Heart left ventricle (tissue), 16 donors: ENCODE measurements around the gene ABLIM2. TPM values are rescaled to one million over a fixed set of nuclear protein-coding genes. Genes with fewer than 3 reads are reported as not detected.
A peak's percentile ranks its signal among the peaks of the same experiment; 100 is the strongest.

Experiments
- ATAC-seq, 4 donors: fragments of 200-7000 bp; cut with Tn5 transposase; one replicate each; pipeline ENCODE4 v1.9.1; 2020 to 2022; ENCODE audit warnings: moderate library complexity in 4 of 4, mild to moderate bottlenecking in 3 of 4, moderate number of reproducible peaks in 1 of 4
- DNase-seq, 5 donors: peaks; one replicate each; pipeline ENCODE4 v3.0.0-alpha.2; 2020
- H3K27ac ChIP-seq, 12 donors: fragments of 200-600 bp; sonication (generic) in 4 of 12; one replicate each; pipeline versions ENCODE4 v1.5.0 to v1.8.0; 2016 to 2022; ENCODE audit warnings: mild to moderate bottlenecking in 2 of 12
- H3K27me3 ChIP-seq, 9 donors: fragments of 200-600 bp; sonication (generic) in 2 of 9; one replicate each; pipeline versions ENCODE4 v1.5.1 to v1.8.0; 2016 to 2022; ENCODE audit warnings: mild to moderate bottlenecking in 3 of 9
- H3K36me3 ChIP-seq, 9 donors: fragments of 200-600 bp; sonication (generic) in 2 of 9; one replicate each; pipeline versions ENCODE4 v1.5.0 to v1.8.0; 2018 to 2022; ENCODE audit warnings: mild to moderate bottlenecking in 2 of 9
- H3K4me1 ChIP-seq, 12 donors: fragments of 200-600 bp; sonication (generic) in 4 of 12; one replicate each; pipeline versions ENCODE4 v1.5.0 to v1.8.0; 2016 to 2022; ENCODE audit warnings: mild to moderate bottlenecking in 3 of 12
- H3K4me3 ChIP-seq, 12 donors: fragments of 200-600 bp; sonication (generic) in 4 of 12; one replicate each; pipeline versions ENCODE4 v1.5.0 to v1.8.0; 2017 to 2022; ENCODE audit warnings: mild to moderate bottlenecking in 9 of 12, moderate library complexity in 4 of 12
- H3K9me3 ChIP-seq, 12 donors: fragments of 200-600 bp; sonication (generic) in 4 of 12; one replicate each; pipeline versions ENCODE4 v1.5.0 to v1.8.0; 2016 to 2022; ENCODE audit warnings: mild to moderate bottlenecking in 1 of 12
- CTCF ChIP-seq, 12 donors: fragments of 200-600 bp; sonication (generic) in 4 of 12; IDR thresholded peaks; one replicate each; pipeline versions ENCODE4 v1.5.0 to v1.8.0; 2018 to 2022; ENCODE audit warnings: antibody characterized with exemption in 12 of 12, mild to moderate bottlenecking in 5 of 12
- POLR2A ChIP-seq, 2 donors: fragments of 450-650 bp; IDR thresholded peaks; one replicate each; pipeline ENCODE4 v1.6.1; 2017; ENCODE audit warnings: antibody characterized with exemption in 2 of 2, mild to moderate bottlenecking in 2 of 2, moderate library complexity in 2 of 2
- WGBS, 4 donors: extraction: QIAGEN DNeasy Blood & Tissue Kit in 2 of 4; methylation state at CpG; one replicate each; pipeline versions ENCODE4 v1.1.5 to v1.1.7; 2013 to 2018; 5-methylcytosine and 5-hydroxymethylcytosine counted together
- intact Hi-C, 10 donors: fragments of 100-400 bp; cut with DNase I; formaldehyde crosslinking; loops; one replicate each; pipeline versions ENCODE4 v1.11.1 to v1.14.2; 2022
- polyA plus RNA-seq, 2 donors: library from polyadenylated mRNA; stranded (reverse); fragments of 200-250 nt; gene quantifications; one replicate each; pipeline ENCODE4 v1.2.3, GENCODE V29; 2013
- total RNA-seq, 9 donors: library from RNA; depleted of rRNA in 2 of 9; stranded (reverse); fragments of >200 nt in 2 of 9; fragmentation: NEBNext Ultra II Directional in 3 of 9; extraction: Animal tissue kit (Norgen Biotek cat#: 25700) in 3 of 9; gene quantifications; one replicate each; pipeline versions ENCODE4 v1.1.0 to v1.2.4, GENCODE V29; 2016 to 2023
- donor health status: ischemic (EF 13 %, LVEDD 7.1; RV severe dilation, severe dysfunction).
- donor health status: healthy with polysubstance abuse.
- donor health status: DM: no; HTN: yes; CAD: no.
- donor health status: DM: no; HTN: no; CAD: no.
- donor health status: ischemic (EF 25% LVEDD 6.9; RV normal size, moderate dysfunction).
- donor health status: ischemic (EF 25% LVEDD 5.7; RV mildly dilated, moderate dysfunction).
- donor health status: healthy.
- donor health status: DM: yes; HTN: yes; CAD: no.
- donor health status: ischemic (EF 35%, LVEDD 5.7; RV mildly dilated, moderate dysfunction).
- donor health status: nonischemic (EF 11% LVEDD 7.7; RV severe dilation, severe dysfunction).
- donor health status: DM: yes; HTN: yes; CAD: no.
- donor health status: PGD.
- donor health status: ischemic (EF 29% LVEDD 5.4; RV normal size, mild dysfunction).
- donor health status: nonischemic (EF 23%, LVEDD 6.1; RV moderate dilation, normal function).

ABLIM2 gene
- total and polyA plus RNA-seq, 11 donors, result 11.1 to 27.9 (median 18.4) TPM

- TF ChIP-seq POLR2A (IDR thresholded peaks at IDR 0.05), result no peak
- no peak for TF ChIP-seq CTCF (IDR thresholded peaks at IDR 0.05)
- ATAC-seq, result no peak
These were observed 162.7 kb downstream of the ABLIM2 start for GRCh38 chr4:7995866-7996265.

GRCh38 chr4:7995135-7995534, 163.5 kb downstream of the ABLIM2 start:
- TF ChIP-seq POLR2A (IDR thresholded peaks at IDR 0.05) (no peak), CTCF (IDR thresholded peaks at IDR 0.05) (no peak)
- no peak overlapping the region for H3K27ac ChIP-seq
- DNase-seq, result peak in 1 of 5 donors; percentile 41
- H3K4me1 ChIP-seq, result no peaks in the 10 kb centered on the region
- H3K4me3 ChIP-seq, result no peak overlapping the region
- no peak for ATAC-seq
- intact Hi-C loops, result no loop called here
- WGBS, 4 donors, result 82 to 98% (median 91%) methylated on average over 5 to 7 of the region's 7 CpGs
- H3K36me3 ChIP-seq, result peaks cover 0 to 3% (median 0%) of the 10 kb centered on the region in 9 donors
- H3K9me3 ChIP-seq, result peaks cover 0 to 6% (median 0%) of the 10 kb centered on the region in 12 donors
- no peaks in the 10 kb centered on the region for H3K27me3 ChIP-seq

More at GRCh38 chr4:7995866-7996265, 162.7 kb downstream of the ABLIM2 start:
- Histone ChIP-seq H3K36me3 (no peaks in the 10 kb centered on the region), H3K27ac (no peak overlapping the region), H3K9me3 (peaks cover 0 to 6% (median 0%) of the 10 kb centered on the region in 12 donors), H3K4me3 (no peak overlapping the region), H3K4me1 (no peaks in the 10 kb centered on the region), H3K27me3 (no peaks in the 10 kb centered on the region)
- intact Hi-C loops, result no loop called here
- peak in 1 of 5 donors; percentile 30 for DNase-seq
- WGBS, 4 donors, result 90 to 95% (median 93%) methylated on average over 4 to 6 of the region's 6 CpGs

GRCh38 chr4:7993671-7994070, 164.9 kb downstream of the ABLIM2 start:
- peak in 1 of 5 donors; percentile 52 for DNase-seq
- Histone ChIP-seq H3K27ac (no peak overlapping the region), H3K27me3 (no peaks in the 10 kb centered on the region), H3K4me3 (no peak overlapping the region), H3K36me3 (peaks cover 0 to 3% (median 0%) of the 10 kb centered on the region in 9 donors), H3K9me3 (peaks cover 0 to 13% (median 0%) of the 10 kb centered on the region in 12 donors), H3K4me1 (no peaks in the 10 kb centered on the region)
- WGBS, 4 donors, result 81 to 93% (median 86%) methylated on average over 6 of the region's 6 CpGs
- TF ChIP-seq CTCF (IDR thresholded peaks at IDR 0.05) (no peak), POLR2A (IDR thresholded peaks at IDR 0.05) (no peak)
- ATAC-seq, result no peak
- intact Hi-C loops, result no loop called here

GRCh38 chr4:7992846-7993245, 165.8 kb downstream of the ABLIM2 start:
- peak in 1 of 5 donors; percentile 33 for DNase-seq
- H3K27ac ChIP-seq, result no peak overlapping the region
- no peak overlapping the region for H3K4me3 ChIP-seq
- peaks cover 0 to 13% (median 0%) of the 10 kb centered on the region in 12 donors for H3K9me3 ChIP-seq
- no peaks in the 10 kb centered on the region for H3K27me3 ChIP-seq
- H3K4me1 ChIP-seq, result no peaks in the 10 kb centered on the region
- peaks cover 0 to 3% (median 0%) of the 10 kb centered on the region in 9 donors for H3K36me3 ChIP-seq
- intact Hi-C loops, result no loop called here
- WGBS, 4 donors, result 88 to 90% (median 88%) methylated on average over 3 to 11 of the region's 11 CpGs
- no peak for TF ChIP-seq CTCF (IDR thresholded peaks at IDR 0.05)
- no peak for TF ChIP-seq POLR2A (IDR thresholded peaks at IDR 0.05)
- no peak for ATAC-seq
